ENCODE results near the gene PCBP3. TPM values are rescaled to one million over a fixed set of nuclear protein-coding genes. Genes with fewer than 3 reads are reported as not detected.

PCBP3 gene
- total RNA-seq, 1 experiment from 2014 or later = 1.4 TPM

DNA sequence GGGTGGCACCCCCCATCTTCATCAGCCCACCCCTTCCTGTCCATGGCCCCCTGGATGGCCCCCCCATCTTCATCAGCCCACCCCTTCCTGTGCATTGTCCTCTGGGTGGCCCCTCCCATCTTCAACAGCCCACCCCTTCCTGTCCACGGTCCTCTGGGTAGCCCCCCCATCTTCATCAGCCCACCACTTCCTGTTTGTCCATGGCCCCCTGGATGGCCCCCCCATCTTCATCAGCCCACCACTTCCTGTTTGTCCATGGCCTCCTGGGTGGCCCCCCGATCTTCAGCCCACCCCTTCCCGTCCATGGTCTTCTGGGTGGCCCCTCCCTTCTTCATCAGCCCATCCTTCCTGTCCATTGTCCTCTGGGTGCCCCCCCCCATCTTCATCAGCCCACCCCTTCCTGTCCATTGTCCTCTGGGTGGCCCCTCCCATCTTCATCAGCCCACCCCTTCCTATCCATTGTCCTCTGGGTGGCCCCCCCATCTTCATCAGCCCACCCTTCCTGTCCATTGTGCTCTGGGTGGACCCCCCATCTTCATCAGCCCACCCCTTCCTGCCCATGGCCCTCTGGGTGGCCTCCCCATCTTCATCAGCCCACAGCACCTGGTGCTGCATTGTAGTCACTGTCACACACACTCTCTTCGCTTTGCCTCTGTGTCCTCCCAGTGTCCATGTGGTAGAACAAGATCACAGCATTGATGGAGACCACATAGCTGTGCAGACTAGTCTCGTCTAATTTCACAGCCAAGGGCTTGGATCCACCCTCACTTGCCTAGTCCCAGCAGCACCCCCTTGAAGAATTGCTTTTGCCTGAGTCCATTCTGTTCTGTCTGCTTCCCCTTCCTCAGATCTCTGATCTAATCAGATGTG is 95.9 kb downstream of the PCBP3 start:
- H3K27ac Mint-ChIP-seq (ENCODE audit: unreplicated experiment) = no peak overlapping the region
- no peaks in the 10 kb centered on the region for H3K36me3 Mint-ChIP-seq (ENCODE audit: insufficient read depth, unreplicated experiment)
- no peaks in the 10 kb centered on the region for H3K9me3 Mint-ChIP-seq (ENCODE audit: low read depth, unreplicated experiment)
- H3K27me3 Mint-ChIP-seq (ENCODE audit: unreplicated experiment) = peaks cover 27% of the 10 kb centered on the region
- no peaks in the 10 kb centered on the region for H3K4me1 Mint-ChIP-seq (ENCODE audit: low read depth, unreplicated experiment)
- H3K4me3 Mint-ChIP-seq (ENCODE audit: low read depth, unreplicated experiment) = no peak overlapping the region
- TF ChIP-seq CTCF (IDR thresholded peaks at IDR 0.05; ENCODE audit: unreplicated experiment) = no peak
- BruUV-seq (replicated peaks) = no TSS peak
- CTCF ChIA-PET = no interaction called here
- no peak for DNase-seq
- intact Hi-C loops (cut with micrococcal nuclease; ENCODE audit: unreplicated experiment) = no loop called here

- Mint-ChIP-seq H3K36me3 (ENCODE audit: insufficient read depth, unreplicated experiment) (no peaks in the 10 kb centered on the region), H3K9me3 (ENCODE audit: low read depth, unreplicated experiment) (no peaks in the 10 kb centered on the region), H3K27me3 (ENCODE audit: unreplicated experiment) (peaks cover 21% of the 10 kb centered on the region), H3K27ac (ENCODE audit: unreplicated experiment) (no peak overlapping the region), H3K4me3 (ENCODE audit: low read depth, unreplicated experiment) (no peak overlapping the region), H3K4me1 (ENCODE audit: low read depth, unreplicated experiment) (no peaks in the 10 kb centered on the region)
- intact Hi-C loops (cut with micrococcal nuclease; ENCODE audit: unreplicated experiment) = no loop called here
- DNase-seq = no peak
- TF ChIP-seq CTCF (IDR thresholded peaks at IDR 0.05; ENCODE audit: unreplicated experiment) = no peak
- CTCF ChIA-PET = no interaction called here
- BruUV-seq (replicated peaks) = no TSS peak
Measured at GRCh38 chr21:45740088-45740440, 96.5 kb downstream of the PCBP3 start.

DNA sequence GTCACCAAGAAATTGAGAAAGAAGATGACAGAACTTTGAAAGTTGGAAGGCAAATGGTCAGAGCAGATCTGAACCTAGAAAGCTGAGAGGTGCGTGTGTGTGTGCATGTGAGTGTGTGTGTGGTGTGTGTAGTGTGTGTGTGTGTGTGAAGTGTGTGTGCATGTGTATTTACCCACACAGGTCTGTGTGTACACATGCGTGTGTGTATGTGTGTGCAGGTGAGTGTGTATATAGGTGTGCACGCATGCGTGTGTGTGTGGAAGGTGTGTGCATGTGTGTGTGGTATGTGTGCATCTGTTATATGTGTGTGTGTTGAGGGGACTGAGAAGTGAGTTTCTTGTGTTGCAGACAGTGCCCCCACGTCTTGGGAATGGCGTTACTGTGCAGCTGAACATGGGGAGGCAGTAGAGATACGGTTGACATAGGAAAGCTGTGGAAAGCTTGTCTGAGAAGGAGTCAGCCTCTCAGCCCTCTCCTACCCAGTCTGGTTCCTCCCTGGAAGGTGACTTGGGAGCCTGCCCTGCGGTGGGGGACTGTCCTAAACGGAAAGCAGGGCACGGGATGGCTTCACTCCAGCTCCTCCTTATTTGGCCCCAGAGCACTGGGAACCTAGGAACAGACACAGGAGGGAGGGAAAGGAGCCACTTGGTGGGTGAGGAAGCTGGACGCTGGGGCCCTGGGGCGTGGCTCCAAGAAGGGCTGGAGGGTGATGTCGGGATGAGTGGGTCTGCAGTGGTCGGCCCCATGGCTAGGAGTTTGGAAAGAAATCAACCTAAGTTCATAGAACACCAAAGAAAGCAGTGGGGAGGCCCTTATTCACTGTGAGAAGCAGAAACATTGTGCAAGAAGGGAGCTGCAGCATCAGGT is 97.2 kb downstream of the PCBP3 start:
- TF ChIP-seq CTCF (IDR thresholded peaks at IDR 0.05; ENCODE audit: unreplicated experiment) = no peak
- CTCF ChIA-PET = interaction anchor here (0.7 kb wide), 2 partner anchors 14 to 22 kb away, joined by 3 read pairs; no protein-coding TSS in a partner anchor
- intact Hi-C loops (cut with micrococcal nuclease; ENCODE audit: unreplicated experiment) = no loop called here
- Mint-ChIP-seq H3K27me3 (ENCODE audit: unreplicated experiment) (peaks cover 15% of the 10 kb centered on the region), H3K36me3 (ENCODE audit: insufficient read depth, unreplicated experiment) (no peaks in the 10 kb centered on the region), H3K4me3 (ENCODE audit: low read depth, unreplicated experiment) (no peak overlapping the region), H3K9me3 (ENCODE audit: low read depth, unreplicated experiment) (no peaks in the 10 kb centered on the region), H3K4me1 (ENCODE audit: low read depth, unreplicated experiment) (no peaks in the 10 kb centered on the region), H3K27ac (ENCODE audit: unreplicated experiment) (no peak overlapping the region)
- no peak for DNase-seq
- no TSS peak for BruUV-seq (replicated peaks)

- peaks cover 5% of the 10 kb centered on the region for H3K27me3 Mint-ChIP-seq (ENCODE audit: unreplicated experiment)
- H3K27ac Mint-ChIP-seq (ENCODE audit: unreplicated experiment) = no peak overlapping the region
- DNase-seq = no peak
- no peak overlapping the region for H3K4me3 Mint-ChIP-seq (ENCODE audit: low read depth, unreplicated experiment)
- CTCF ChIA-PET = interaction anchor here (0.7 kb wide), 2 partner anchors 15 to 23 kb away, joined by 3 read pairs; no protein-coding TSS in a partner anchor
- H3K9me3 Mint-ChIP-seq (ENCODE audit: low read depth, unreplicated experiment) = no peaks in the 10 kb centered on the region
- no TSS peak for BruUV-seq (replicated peaks)
- TF ChIP-seq CTCF (IDR thresholded peaks at IDR 0.05; ENCODE audit: unreplicated experiment) = no peak
- intact Hi-C loops (cut with micrococcal nuclease; ENCODE audit: unreplicated experiment) = no loop called here
- H3K4me1 Mint-ChIP-seq (ENCODE audit: low read depth, unreplicated experiment) = no peaks in the 10 kb centered on the region
- no peaks in the 10 kb centered on the region for H3K36me3 Mint-ChIP-seq (ENCODE audit: insufficient read depth, unreplicated experiment)
Measured at GRCh38 chr21:45741691-45742090, 98.2 kb downstream of the PCBP3 start.
